ENCODE data around the gene FPGS.

DNA sequence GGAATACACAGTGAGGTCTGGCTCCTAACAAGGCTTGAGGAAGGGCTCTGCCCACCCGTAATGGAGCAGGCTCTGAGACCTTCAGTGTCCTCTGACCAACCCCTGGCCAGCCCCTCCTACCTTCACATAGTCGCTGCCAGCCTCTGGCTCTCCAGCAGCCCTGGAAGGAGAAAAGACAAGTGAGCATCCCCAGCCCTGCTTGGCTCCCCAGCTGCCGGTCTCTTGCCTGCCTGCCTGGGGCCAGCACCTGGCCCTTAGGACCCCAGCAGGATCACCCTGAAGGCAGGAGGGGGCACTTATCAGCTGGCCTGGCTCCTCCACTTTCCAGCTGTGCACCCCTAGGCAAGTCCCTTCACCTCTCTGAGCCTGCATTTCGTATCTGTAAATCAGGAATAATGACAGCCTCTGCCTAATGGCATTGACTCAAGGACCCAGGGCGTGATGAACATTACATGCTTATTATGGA lies 41.2 kb upstream of the FPGS start:
- TF ChIP-seq, protein P1, sequence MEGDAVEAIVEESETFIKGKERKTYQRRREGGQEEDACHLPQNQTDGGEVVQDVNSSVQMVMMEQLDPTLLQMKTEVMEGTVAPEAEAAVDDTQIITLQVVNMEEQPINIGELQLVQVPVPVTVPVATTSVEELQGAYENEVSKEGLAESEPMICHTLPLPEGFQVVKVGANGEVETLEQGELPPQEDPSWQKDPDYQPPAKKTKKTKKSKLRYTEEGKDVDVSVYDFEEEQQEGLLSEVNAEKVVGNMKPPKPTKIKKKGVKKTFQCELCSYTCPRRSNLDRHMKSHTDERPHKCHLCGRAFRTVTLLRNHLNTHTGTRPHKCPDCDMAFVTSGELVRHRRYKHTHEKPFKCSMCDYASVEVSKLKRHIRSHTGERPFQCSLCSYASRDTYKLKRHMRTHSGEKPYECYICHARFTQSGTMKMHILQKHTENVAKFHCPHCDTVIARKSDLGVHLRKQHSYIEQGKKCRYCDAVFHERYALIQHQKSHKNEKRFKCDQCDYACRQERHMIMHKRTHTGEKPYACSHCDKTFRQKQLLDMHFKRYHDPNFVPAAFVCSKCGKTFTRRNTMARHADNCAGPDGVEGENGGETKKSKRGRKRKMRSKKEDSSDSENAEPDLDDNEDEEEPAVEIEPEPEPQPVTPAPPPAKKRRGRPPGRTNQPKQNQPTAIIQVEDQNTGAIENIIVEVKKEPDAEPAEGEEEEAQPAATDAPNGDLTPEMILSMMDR (IDR thresholded peaks at IDR 0.05; ENCODE audit: borderline replicate concordance, extremely low read depth, low read length, poor library complexity, severe bottlenecking): no peak
- no peak for TF ChIP-seq EZH2 (IDR thresholded peaks at IDR 0.05; ENCODE audit: borderline replicate concordance, low read depth, low read length, severe bottlenecking)

Measured in DND-41 (cell line).